GM12891 (cell line): ENCODE data around the gene ITPRID1.

Experiments used
- DNase-seq: peaks from one replicate; pipeline ENCODE4 v3.0.0; 2011; ENCODE audit warnings: low spot score; ENCODE audit not compliant: insufficient read length
- FAIRE-seq: peaks from 2 replicates; lab custom pipeline; 2011; peaks lifted over from hg19 to GRCh38; lab: Jason Lieb, UNC
- PAX5 ChIP-seq: IDR thresholded peaks from 2 replicates; pipeline ENCODE4 v1.6.1; 2011; ENCODE audit warnings: low read length, moderate library complexity, mild to moderate bottlenecking; ENCODE audit not compliant: insufficient read depth, severe bottlenecking
- POLR2A ChIP-seq: IDR thresholded peaks from 2 replicates; pipeline ENCODE4 v1.6.1; 2011; ENCODE audit warnings: low read depth, low read length, control low read depth
- POLR2AphosphoS5 ChIP-seq: IDR thresholded peaks from 2 replicates; pipeline ENCODE4 v1.6.1; 2011; ENCODE audit warnings: low read depth, low read length, control low read depth
- POU2F2 ChIP-seq: IDR thresholded peaks from 2 replicates; pipeline ENCODE4 v1.6.1; 2011; ENCODE audit warnings: low read depth, mild to moderate bottlenecking, control low read depth, low read length, moderate library complexity
- SPI1 ChIP-seq: IDR thresholded peaks from 2 replicates; pipeline ENCODE4 v1.6.1; 2011; ENCODE audit warnings: low read depth, low read length, control low read depth
- TAF1 ChIP-seq: IDR thresholded peaks from 2 replicates; pipeline ENCODE4 v1.6.1; 2011; ENCODE audit warnings: low read depth, low read length, control low read depth

Gene ITPRID1

GRCh38 chr7:31595390-31595789 lies 81.5 kb downstream of the ITPRID1 start:
- DNase-seq (no peak), FAIRE-seq (no peak)
- no peak for TF ChIP-seq POLR2A

- TF ChIP-seq SPI1, result no peak
- no peak for TF ChIP-seq TAF1
- TF ChIP-seq POU2F2, result no peak
- TF ChIP-seq PAX5, result no peak
- TF ChIP-seq POLR2AphosphoS5, result no peak
- TF ChIP-seq POLR2A, result no peak
- FAIRE-seq (no peak), DNase-seq (no peak)
These were observed 88.2 kb downstream of the ITPRID1 start for GRCh38 chr7:31602041-31602625.

GRCh38 chr7:31603046-31603445 lies 89.2 kb downstream of the ITPRID1 start:
- no peak for TF ChIP-seq PAX5
- no peak for TF ChIP-seq POLR2A
- no peak for TF ChIP-seq SPI1
- TF ChIP-seq TAF1, result no peak
- no peak for TF ChIP-seq POU2F2
- no peak for TF ChIP-seq POLR2AphosphoS5
- FAIRE-seq (no peak), DNase-seq (no peak)

- TF ChIP-seq SPI1 (no peak), POLR2A (no peak), TAF1 (no peak), PAX5 (no peak), POU2F2 (no peak), POLR2AphosphoS5 (no peak)
- DNase-seq (no peak), FAIRE-seq (no peak)
These were observed 99.7 kb downstream of the ITPRID1 start for GRCh38 chr7:31613604-31614003.

GRCh38 chr7:31633467-31633866 lies 119.6 kb downstream of the ITPRID1 start:
- FAIRE-seq (no peak), DNase-seq (no peak)
- TF ChIP-seq TAF1 (no peak), POLR2AphosphoS5 (no peak), PAX5 (no peak), POLR2A (no peak)

- DNase-seq (peak; percentile 6), FAIRE-seq (no peak)
- TF ChIP-seq SPI1, result no peak
- no peak for TF ChIP-seq TAF1
- TF ChIP-seq POU2F2, result no peak
- TF ChIP-seq PAX5, result no peak
- no peak for TF ChIP-seq POLR2A
- TF ChIP-seq POLR2AphosphoS5, result no peak
These were observed 120.1 kb downstream of the ITPRID1 start for GRCh38 chr7:31633894-31634494.

- DNase-seq (no peak), FAIRE-seq (no peak)
- TF ChIP-seq SPI1 (no peak), POLR2A (no peak), POU2F2 (no peak), POLR2AphosphoS5 (no peak), PAX5 (no peak), TAF1 (no peak)
These were observed 126.5 kb downstream of the ITPRID1 start for GRCh38 chr7:31640381-31640780.

- TF ChIP-seq SPI1, result no peak
- TF ChIP-seq TAF1, result no peak
- no peak for TF ChIP-seq POU2F2
- TF ChIP-seq POLR2AphosphoS5, result no peak
- TF ChIP-seq PAX5, result no peak
- TF ChIP-seq POLR2A, result no peak
- DNase-seq (no peak), FAIRE-seq (no peak)
These were observed 128.8 kb downstream of the ITPRID1 start for GRCh38 chr7:31642681-31643115.

- FAIRE-seq (no peak), DNase-seq (no peak)
- no peak for TF ChIP-seq POLR2AphosphoS5
- no peak for TF ChIP-seq SPI1
- no peak for TF ChIP-seq TAF1
- no peak for TF ChIP-seq PAX5
- TF ChIP-seq POLR2A, result no peak
- TF ChIP-seq POU2F2, result no peak
These were observed 133.1 kb downstream of the ITPRID1 start for GRCh38 chr7:31646942-31647341.

GRCh38 chr7:31647511-31647910 lies 133.6 kb downstream of the ITPRID1 start:
- no peak for TF ChIP-seq TAF1
- no peak for TF ChIP-seq POLR2AphosphoS5
- no peak for TF ChIP-seq SPI1
- no peak for TF ChIP-seq PAX5
- TF ChIP-seq POLR2A, result no peak
- no peak for TF ChIP-seq POU2F2
- DNase-seq (no peak), FAIRE-seq (no peak)
